ENCODE results near the gene CMC4. TPM values are rescaled to one million over a fixed set of nuclear protein-coding genes. Genes with fewer than 3 reads are reported as not detected.

The CMC4 gene
- total RNA-seq, 1 donor = 13.8 TPM

- H3K4me3 ChIP-seq (ENCODE audit: low read depth, low read length) = peak overlapping the region; percentile 69
- DNase-seq (ENCODE audit: low read depth) = no peak
- TF ChIP-seq, protein P1, sequence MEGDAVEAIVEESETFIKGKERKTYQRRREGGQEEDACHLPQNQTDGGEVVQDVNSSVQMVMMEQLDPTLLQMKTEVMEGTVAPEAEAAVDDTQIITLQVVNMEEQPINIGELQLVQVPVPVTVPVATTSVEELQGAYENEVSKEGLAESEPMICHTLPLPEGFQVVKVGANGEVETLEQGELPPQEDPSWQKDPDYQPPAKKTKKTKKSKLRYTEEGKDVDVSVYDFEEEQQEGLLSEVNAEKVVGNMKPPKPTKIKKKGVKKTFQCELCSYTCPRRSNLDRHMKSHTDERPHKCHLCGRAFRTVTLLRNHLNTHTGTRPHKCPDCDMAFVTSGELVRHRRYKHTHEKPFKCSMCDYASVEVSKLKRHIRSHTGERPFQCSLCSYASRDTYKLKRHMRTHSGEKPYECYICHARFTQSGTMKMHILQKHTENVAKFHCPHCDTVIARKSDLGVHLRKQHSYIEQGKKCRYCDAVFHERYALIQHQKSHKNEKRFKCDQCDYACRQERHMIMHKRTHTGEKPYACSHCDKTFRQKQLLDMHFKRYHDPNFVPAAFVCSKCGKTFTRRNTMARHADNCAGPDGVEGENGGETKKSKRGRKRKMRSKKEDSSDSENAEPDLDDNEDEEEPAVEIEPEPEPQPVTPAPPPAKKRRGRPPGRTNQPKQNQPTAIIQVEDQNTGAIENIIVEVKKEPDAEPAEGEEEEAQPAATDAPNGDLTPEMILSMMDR (IDR thresholded peaks at IDR 0.05; ENCODE audit: insufficient read depth, low read depth, low read length) = no peak
These were observed 1.5 kb downstream of the CMC4 start for GRCh38 chrX:155069414-155069813.

DNA sequence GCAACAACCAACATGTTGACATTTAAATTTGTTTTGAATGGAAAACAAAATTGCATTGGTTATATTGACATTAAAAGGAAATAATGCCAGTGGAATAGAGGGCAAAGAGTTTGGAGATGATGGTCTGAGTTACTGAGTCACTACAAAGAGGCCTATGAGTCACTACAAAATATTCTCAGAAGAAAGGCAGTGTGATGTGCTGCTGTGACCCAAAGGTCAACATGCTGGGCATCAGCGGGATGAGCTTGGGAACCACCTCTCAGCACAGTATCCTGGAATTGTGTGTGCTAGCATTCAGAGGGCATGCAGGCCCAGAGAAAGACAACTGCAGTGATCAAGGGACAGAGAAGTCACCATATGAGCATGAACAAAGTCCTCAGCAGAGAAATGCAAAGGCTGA lies 2.8 kb downstream of the CMC4 start:
- no peak overlapping the region for H3K4me3 ChIP-seq (ENCODE audit: low read depth, low read length)
- TF ChIP-seq, protein P1 (IDR thresholded peaks at IDR 0.05; ENCODE audit: insufficient read depth, low read depth, low read length) = no peak
- peak; percentile 47 for DNase-seq (ENCODE audit: low read depth)

- H3K4me3 ChIP-seq (ENCODE audit: low read depth, low read length) = no peak overlapping the region
- peak; percentile 67 for DNase-seq (ENCODE audit: low read depth)
- TF ChIP-seq, protein P1 (IDR thresholded peaks at IDR 0.05; ENCODE audit: insufficient read depth, low read depth, low read length) = no peak
These were observed 5.8 kb downstream of the CMC4 start for GRCh38 chrX:155065035-155065734.

- no peak for DNase-seq (ENCODE audit: low read depth)
- TF ChIP-seq, protein P1 (IDR thresholded peaks at IDR 0.05; ENCODE audit: insufficient read depth, low read depth, low read length) = no peak
- H3K4me3 ChIP-seq (ENCODE audit: low read depth, low read length) = no peak overlapping the region
These were observed 9.2 kb downstream of the CMC4 start for GRCh38 chrX:155061760-155062159.

GRCh38 chrX:155056877-155057792 lies 13.8 kb downstream of the CMC4 start:
- DNase-seq (ENCODE audit: low read depth) = peak; percentile 80
- peak overlapping the region; percentile 34 for H3K4me3 ChIP-seq (ENCODE audit: low read depth, low read length)
- TF ChIP-seq, protein P1 (IDR thresholded peaks at IDR 0.05; ENCODE audit: insufficient read depth, low read depth, low read length) = peak; percentile 68

DNA sequence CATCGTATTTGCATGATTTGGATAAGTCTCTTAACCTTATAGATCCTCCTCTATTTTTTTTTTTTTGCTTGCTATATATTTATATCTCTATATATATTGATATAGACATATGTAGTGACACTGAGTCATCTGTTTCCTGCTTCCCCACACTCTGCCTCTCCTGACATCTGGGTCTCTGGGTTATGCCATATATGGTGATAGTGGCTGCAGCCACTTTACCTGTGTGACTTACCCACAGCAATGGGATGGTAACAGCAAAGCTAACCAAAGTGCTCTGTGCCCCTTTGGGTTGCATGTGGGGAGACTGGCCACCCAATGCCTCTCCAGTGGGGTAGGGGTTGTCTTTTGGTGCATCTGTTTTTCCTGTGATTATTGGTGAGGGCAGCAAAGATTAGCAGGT lies 14.5 kb downstream of the CMC4 start:
- TF ChIP-seq, protein P1 (IDR thresholded peaks at IDR 0.05; ENCODE audit: insufficient read depth, low read depth, low read length) = no peak
- DNase-seq (ENCODE audit: low read depth) = no peak

More for the DNA sequence above, 14.5 kb downstream of the CMC4 start:
- H3K4me3 ChIP-seq (ENCODE audit: low read depth, low read length) = no peak overlapping the region
